NCI-H146 treated with DMSO at 0.1 percent for 48 hours (cell line): ENCODE results near the gene DLAT.
"Not testable (repeated sequence)": the region's sequence is repeated elsewhere in the genome, so short reads cannot be mapped to it uniquely, and the experiment has no call there.

Source experiments
- DNase-seq: peaks from one replicate; lab custom pipeline; 2025; ENCODE audit not compliant: unreplicated experiment; lab: John Stamatoyannopoulos, UW

The DLAT gene

GRCh38 chr11:112048256-112048655 lies 23.0 kb downstream of the DLAT start:
- DNase-seq: not testable (repeated sequence)

DNA sequence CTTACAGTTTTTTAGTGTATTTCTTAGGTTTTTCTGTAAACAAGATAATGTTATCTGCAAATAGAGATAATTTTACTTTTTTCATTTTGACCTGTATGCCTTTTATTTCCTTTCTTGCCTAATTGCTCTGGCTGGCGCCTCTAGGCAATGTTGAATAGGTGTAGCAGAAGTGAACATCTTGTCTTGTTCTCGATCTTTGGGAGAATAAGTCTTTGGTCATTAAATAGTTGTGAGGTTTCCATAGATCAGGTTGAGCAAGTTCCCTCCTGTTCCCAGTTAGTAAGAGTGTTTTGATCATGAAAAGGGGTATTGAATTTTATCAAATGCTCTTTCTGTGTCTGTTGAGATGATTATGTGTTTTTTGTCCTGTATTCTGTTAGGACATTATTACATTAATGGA lies 24.6 kb downstream of the DLAT start:
- DNase-seq: no peak

DNA sequence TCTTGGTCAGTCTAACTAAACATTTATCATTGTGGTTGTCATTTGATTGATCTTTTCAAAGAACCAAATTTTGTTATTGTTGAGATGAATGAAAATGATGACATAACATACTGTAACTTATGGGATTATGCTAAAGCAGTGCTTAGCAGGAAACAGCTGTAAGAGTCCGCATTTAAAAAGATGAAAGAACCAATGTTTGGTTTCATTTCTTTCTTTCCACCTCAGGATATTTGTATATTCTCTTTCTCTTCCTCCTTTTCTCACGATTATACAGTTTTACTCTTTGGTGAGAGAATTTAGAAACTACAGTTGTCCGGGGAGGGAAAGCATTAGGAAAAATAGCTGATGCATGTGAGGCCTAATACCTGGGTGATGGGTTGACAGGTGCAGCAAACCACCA lies 25.5 kb downstream of the DLAT start:
- DNase-seq: no peak

- no peak for DNase-seq
These were observed 26.6 kb downstream of the DLAT start for GRCh38 chr11:112051768-112052167.

DNA sequence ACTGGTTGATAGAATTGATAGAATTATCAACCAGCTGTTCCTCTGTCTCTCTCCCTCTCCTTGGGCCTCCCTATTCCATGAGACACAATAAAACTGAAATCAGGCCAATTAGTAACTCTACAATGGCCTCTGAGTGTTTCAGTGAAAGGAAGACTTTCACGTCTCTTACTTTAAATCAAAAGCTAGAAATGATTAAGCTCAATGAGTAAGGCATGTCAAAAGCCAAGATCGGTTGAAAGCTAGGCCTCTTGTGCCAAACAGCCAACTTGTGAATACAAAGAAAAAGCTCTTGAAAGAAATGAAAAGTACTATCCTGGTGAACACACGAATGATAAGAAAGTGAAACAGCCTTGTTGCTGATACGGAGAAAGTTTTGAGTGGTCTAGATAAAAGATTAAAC lies 32.0 kb downstream of the DLAT start:
- DNase-seq: no peak

DNA sequence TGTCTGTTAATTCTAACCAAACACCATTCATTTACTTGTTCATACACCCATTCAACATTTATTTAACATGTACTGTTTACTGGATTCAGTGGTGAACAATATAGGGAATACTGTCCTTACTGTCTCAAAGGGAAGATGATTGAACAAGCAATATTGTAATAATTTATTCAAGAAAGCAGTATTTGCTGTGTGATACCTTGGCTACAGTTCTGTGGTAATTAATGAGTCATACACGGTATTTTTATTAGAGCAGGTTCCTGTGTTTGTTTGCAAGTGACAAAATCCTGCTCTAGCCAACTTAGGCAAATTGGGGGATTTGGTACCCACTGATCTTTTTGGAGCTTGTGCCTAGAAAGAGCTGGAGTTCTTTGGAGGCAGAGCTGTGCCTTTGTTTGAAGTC lies 32.9 kb downstream of the DLAT start:
- no peak for DNase-seq

- no peak for DNase-seq
These were observed 37.7 kb downstream of the DLAT start for GRCh38 chr11:112062923-112063322.

- peak; percentile 44 for DNase-seq
These were observed 49.0 kb downstream of the DLAT start, which contains the start of the genes NKAPD1 and PIH1D2 for GRCh38 chr11:112073941-112074811. Gene NKAPD1, plus strand, starts transcription at chr11:112074299. Its CDS starts 1,276 bp downstream, at chr11:112075575. Gene PIH1D2, minus strand, starts transcription at chr11:112074017. Its CDS starts 843 bp downstream, at chr11:112073174.

GRCh38 chr11:112082729-112083128 lies 57.5 kb downstream of the DLAT start:
- no peak for DNase-seq

DNA sequence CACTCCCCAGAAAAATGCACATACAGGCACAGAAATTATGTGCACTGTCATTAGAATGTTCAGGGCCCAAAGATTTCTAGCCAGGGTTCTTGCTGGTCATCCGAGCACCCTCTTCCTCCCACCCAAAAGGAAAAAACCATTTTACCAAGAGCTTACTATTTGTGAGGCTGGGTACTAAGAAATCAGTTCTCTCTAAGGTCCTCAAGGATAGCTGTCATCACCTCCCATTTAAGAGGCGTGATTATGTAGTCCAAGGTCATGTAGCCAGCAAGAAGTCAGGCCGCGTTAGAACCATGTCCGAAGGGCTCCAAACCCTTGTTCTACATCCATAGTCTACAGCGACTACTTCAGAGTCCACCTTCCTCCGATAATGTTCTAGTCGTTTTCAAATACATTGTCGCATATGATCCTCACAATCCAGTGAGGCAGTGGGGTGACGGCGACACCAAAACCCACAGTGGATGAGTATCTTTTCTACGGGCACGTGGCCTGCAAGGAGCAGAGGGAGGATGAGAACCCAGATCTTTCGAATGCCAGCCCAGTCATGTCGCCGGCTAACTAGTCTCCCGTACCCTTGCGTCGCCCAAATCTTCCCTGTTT lies 60.7 kb downstream of the DLAT start:
- no peak for DNase-seq

GRCh38 chr11:112086422-112087191 lies 61.4 kb downstream of the DLAT start, which contains the start of the genes SDHD and TIMM8B:
Gene SDHD, plus strand, starts transcription at chr11:112086873. Its CDS starts 35 bp downstream, at chr11:112086908.
Gene TIMM8B, minus strand, starts transcription at chr11:112086756. Its CDS starts 33 bp downstream, at chr11:112086723.
- peak; percentile 94 for DNase-seq

- DNase-seq: no peak
These were observed 62.0 kb downstream of the DLAT start for GRCh38 chr11:112087212-112087611.

GRCh38 chr11:112095302-112095701 lies 70.1 kb downstream of the DLAT start:
- DNase-seq: not testable (repeated sequence)

DNA sequence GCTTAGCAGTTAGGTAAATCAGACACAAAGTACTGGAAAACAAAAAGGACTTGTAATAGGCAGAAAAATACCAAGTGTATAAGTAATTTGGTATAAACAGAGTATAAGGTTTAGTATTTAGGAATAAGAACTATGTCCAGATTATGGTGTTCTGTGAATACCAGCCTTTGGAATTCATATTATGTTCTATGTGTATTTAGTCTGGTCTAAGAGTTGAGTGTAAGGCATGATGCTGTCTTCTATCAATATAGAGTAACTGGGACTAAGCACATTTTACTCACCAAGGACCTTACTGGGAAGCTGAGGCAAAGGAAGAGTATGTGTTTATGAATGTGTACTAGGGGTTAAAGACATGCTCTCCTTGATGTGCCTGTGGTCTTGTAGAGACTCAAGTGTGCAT lies 71.0 kb downstream of the DLAT start:
- DNase-seq: no peak

- DNase-seq: no peak
These were observed 72.7 kb downstream of the DLAT start for GRCh38 chr11:112097734-112098528.

DNA sequence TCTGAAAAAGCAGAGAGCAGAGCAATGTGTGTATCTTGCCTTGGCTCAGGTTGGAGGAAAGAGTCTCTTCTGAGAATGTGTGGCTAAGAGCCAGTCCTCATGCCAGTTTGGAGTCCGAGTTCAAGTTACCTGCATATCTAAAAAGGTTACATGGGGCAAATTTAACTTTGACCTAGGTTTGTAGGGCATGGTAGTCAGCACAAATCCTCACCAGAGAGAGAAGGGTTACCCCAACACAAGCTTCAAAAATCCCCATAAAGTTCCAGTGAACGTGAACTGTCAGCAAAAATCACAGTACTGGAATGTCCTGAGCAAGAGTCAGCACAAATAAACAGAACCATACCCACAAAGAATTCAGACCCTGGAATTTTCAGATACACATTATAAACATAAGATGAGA lies 75.3 kb downstream of the DLAT start:
- DNase-seq: no peak

- DNase-seq: no peak
These were observed 78.2 kb downstream of the DLAT start for GRCh38 chr11:112103446-112103845.

DNA sequence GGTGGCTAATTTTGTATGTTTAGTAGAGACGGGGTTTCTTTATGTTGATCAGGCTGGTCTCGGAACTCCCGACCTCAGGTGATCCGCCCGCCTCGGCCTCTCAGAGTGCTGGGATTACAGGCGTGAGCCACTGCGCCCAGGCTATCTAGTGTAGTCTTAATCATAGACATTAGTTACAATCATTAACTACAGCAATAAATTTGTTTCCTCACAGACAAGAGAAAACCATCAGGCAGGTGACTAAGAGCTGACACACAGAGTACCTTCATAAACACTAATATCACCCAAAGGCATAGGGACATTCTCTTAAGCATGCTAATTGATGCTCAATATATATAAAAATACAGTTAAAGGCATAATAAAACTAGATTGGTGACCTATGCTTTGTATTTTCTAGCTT lies 80.9 kb downstream of the DLAT start:
- no peak for DNase-seq
